GM23248 (cell line): Measurements from ENCODE around the gene PPP2R2D.

Experiments
- EZH2 ChIP-seq: fragments of 200-600 bp; sonication (generic); IDR thresholded peaks from 2 replicates; pipeline ENCODE4 v1.6.1; 2018; ENCODE audit warnings: antibody characterized with exemption, mild to moderate bottlenecking; ENCODE audit not compliant: insufficient read depth, poor library complexity, severe bottlenecking
- EZH2phosphoT487 ChIP-seq: fragments of 200-600 bp; sonication (generic); IDR thresholded peaks from 2 replicates; pipeline ENCODE4 v1.6.1; 2018; ENCODE audit warnings: antibody characterized with exemption, moderate library complexity, mild to moderate bottlenecking, low read depth; ENCODE audit not compliant: insufficient read depth

- TF ChIP-seq EZH2phosphoT487 = no peak
- TF ChIP-seq EZH2 = no peak
Observed at GRCh38 chr10:131920693-131921092, 19.9 kb downstream of the PPP2R2D start.
